HCT116 (cell line): Measurements from ENCODE around the gene SLC8A1. TPM values are rescaled to one million over a fixed set of nuclear protein-coding genes. Genes with fewer than 3 reads are reported as not detected.

Source experiments
- ATAC-seq: fragments of 200-7000 bp; cut with Tn5 transposase; 2 replicates; pipeline ENCODE4 v1.9.1; 2020; ENCODE audit warnings: mild to moderate bottlenecking, moderate library complexity
- BruUV-seq: library from RNA; stranded (reverse); fragments of 400-500 nt; replicated peaks from 2 replicates; lab custom pipeline; 2021; lab: Mats Ljungman, UMichigan
- CTCF ChIA-PET: fragments of 300-600 bp; sonication (Branson Sonifier 250); formaldehyde crosslinking; loops from one replicate; lab custom pipeline; 2021; ENCODE audit warnings: antibody characterized with exemption; lab: Charles Lee
- POLR2A ChIA-PET: fragments of 300-600, 350-600 bp; sonication (Branson Sonifier 250); formaldehyde crosslinking; loops from one replicate; lab custom pipeline; 2021; ENCODE audit warnings: antibody characterized with exemption; lab: Charles Lee
- RAD21 ChIA-PET, 2 experiments: fragments of 300-600 bp; sonication (Branson Sonifier 250); formaldehyde crosslinking; loops; one replicate each; lab custom pipeline; 2023; ENCODE audit warnings: low total read pairs in 2 of 2; ENCODE audit not compliant: uncharacterized antibody in 2 of 2, unreplicated experiment in 2 of 2, low non-redundant PET in 1 of 2; lab: Charles Lee
- DNase-seq: peaks from one replicate; pipeline ENCODE4 v3.0.0-alpha.2; 2010; ENCODE audit warnings: low read depth, low spot score
- H2AFZ ChIP-seq: fragments of 200-600 bp; shearing (Covaris generic), sonication (generic); 2 replicates; pipeline ENCODE4 v1.6.1; 2017; ENCODE audit warnings: low read depth, mixed run types, mixed read lengths, antibody characterized with exemption, low read length; ENCODE audit not compliant: poor library complexity, severe bottlenecking
- H3K27ac ChIP-seq: 2 replicates; pipeline ENCODE4 v1.5.1; 2012; ENCODE audit warnings: low read depth, low read length
- H3K27me3 ChIP-seq: fragments of 200-600 bp; sonication (generic); 2 replicates; pipeline ENCODE4 v1.6.1; 2016; ENCODE audit warnings: mixed run types, low read length, mixed read lengths; ENCODE audit not compliant: insufficient read depth
- H3K36me3 ChIP-seq, 2 experiments: fragments of 200-500 bp in 1 of 2; fragments of 200-600 bp in 1 of 2; sonication (Bioruptor generic) in 1 of 2; sonication (generic) in 1 of 2; 2 replicates each; pipeline versions ENCODE4 v1.5.1 to v1.6.1; 2014 to 2016; ENCODE audit warnings: low read length in 2 of 2, inconsistent platforms in 1 of 2, mixed read lengths in 1 of 2, mixed run types in 1 of 2; ENCODE audit not compliant: insufficient read depth in 2 of 2, control insufficient read depth in 1 of 2
- H3K4me1 ChIP-seq, 2 experiments: fragments of 200-600 bp in 1 of 2; sonication (generic) in 1 of 2; 2 replicates each; pipeline versions ENCODE4 v1.5.1 to v1.6.1; 2012 to 2017; ENCODE audit warnings: low read length in 2 of 2, inconsistent platforms in 1 of 2, mild to moderate bottlenecking in 1 of 2, mixed read lengths in 1 of 2, mixed run types in 1 of 2, moderate library complexity in 1 of 2; ENCODE audit not compliant: insufficient read depth in 2 of 2, control insufficient read depth in 1 of 2
- H3K4me2 ChIP-seq: fragments of 200-600 bp; sonication (generic); 2 replicates; pipeline ENCODE4 v1.6.1; 2017; ENCODE audit warnings: mixed run types, low read length, mixed read lengths
- H3K4me3 ChIP-seq, 2 experiments: fragments of 200-600 bp in 1 of 2; sonication (generic) in 1 of 2; replicated peaks in 1 of 2; 2 replicates each; pipeline ENCODE4 v1.5.1; 2011 to 2016; ENCODE audit warnings: low read length in 2 of 2, control low read depth in 1 of 2, low read depth in 1 of 2, mild to moderate bottlenecking in 1 of 2, mixed read lengths in 1 of 2, mixed run types in 1 of 2
- H3K79me2 ChIP-seq: fragments of 200-600 bp; sonication (generic); 2 replicates; pipeline ENCODE4 v1.6.1; 2017; ENCODE audit warnings: mild to moderate bottlenecking, mixed run types, low read length, moderate library complexity, mixed read lengths; ENCODE audit not compliant: insufficient read depth
- H3K9ac ChIP-seq: fragments of 200-600 bp; sonication (generic); 2 replicates; pipeline ENCODE4 v1.6.1; 2016; ENCODE audit warnings: low read length, mixed read lengths
- H3K9me2 ChIP-seq: fragments of 200-600 bp; sonication (generic), shearing (Covaris generic); 2 replicates; pipeline ENCODE4 v1.6.1; 2017; ENCODE audit warnings: mixed run types, mild to moderate bottlenecking, moderate library complexity; ENCODE audit not compliant: insufficient read depth
- H3K9me3 ChIP-seq, 2 experiments: fragments of 200-500 bp in 1 of 2; fragments of 200-600 bp in 1 of 2; sonication (Bioruptor generic) in 1 of 2; sonication (generic) in 1 of 2; 2 replicates each; pipeline ENCODE4 v1.6.1; 2014 to 2017; ENCODE audit warnings: low read length in 2 of 2, mixed read lengths in 2 of 2, inconsistent platforms in 1 of 2, low read depth in 1 of 2, mild to moderate bottlenecking in 1 of 2, mixed run types in 1 of 2, moderate library complexity in 1 of 2; ENCODE audit not compliant: control insufficient read depth in 1 of 2, insufficient read depth in 1 of 2
- H4K20me1 ChIP-seq: fragments of 200-600 bp; sonication (generic), shearing (Covaris generic); 2 replicates; pipeline ENCODE4 v1.6.1; 2017; ENCODE audit warnings: mixed run types, mild to moderate bottlenecking, moderate library complexity; ENCODE audit not compliant: insufficient read depth
- ATF3 ChIP-seq: IDR thresholded peaks from 2 replicates; pipeline ENCODE4 v1.6.1; 2012
- CBX3 ChIP-seq: IDR thresholded peaks from 2 replicates; pipeline ENCODE4 v1.6.1; 2012; ENCODE audit warnings: low read depth
- EGR1 ChIP-seq: IDR thresholded peaks from 2 replicates; pipeline ENCODE4 v1.6.1; 2012; ENCODE audit warnings: low read depth
- ELF1 ChIP-seq: IDR thresholded peaks from 2 replicates; pipeline ENCODE4 v1.6.1; 2012; ENCODE audit warnings: low read depth, borderline replicate concordance
- EZH2 ChIP-seq: fragments of 200-600 bp; sonication (generic); IDR thresholded peaks from 2 replicates; pipeline ENCODE4 v1.6.1; 2017; ENCODE audit warnings: antibody characterized with exemption, mixed run types
- FOSL1 ChIP-seq: IDR thresholded peaks from 2 replicates; pipeline ENCODE4 v1.6.1; 2012; ENCODE audit warnings: low read depth
- JUND ChIP-seq: IDR thresholded peaks from 2 replicates; pipeline ENCODE4 v1.6.1; 2012
- MAX ChIP-seq: IDR thresholded peaks from 2 replicates; pipeline ENCODE4 v1.6.1; 2012
- POLR2A ChIP-seq: IDR thresholded peaks from 2 replicates; pipeline ENCODE4 v1.7.0; 2011; ENCODE audit warnings: borderline replicate concordance; ENCODE audit not compliant: insufficient read depth, insufficient read length; ENCODE audit errors: extremely low read depth
- REST ChIP-seq: IDR thresholded peaks from 2 replicates; pipeline ENCODE4 v1.6.1; 2012; ENCODE audit warnings: low read depth
- SP1 ChIP-seq: IDR thresholded peaks from 2 replicates; pipeline ENCODE4 v1.6.1; 2012; ENCODE audit warnings: low read depth
- TCF7L2 ChIP-seq: IDR thresholded peaks from 2 replicates; pipeline ENCODE4 v1.7.0; 2011; ENCODE audit warnings: borderline replicate concordance, inconsistent platforms; ENCODE audit not compliant: insufficient read depth, insufficient read length; ENCODE audit errors: extremely low read depth
- YY1 ChIP-seq: IDR thresholded peaks from 2 replicates; pipeline ENCODE4 v1.6.1; 2011; ENCODE audit warnings: low read length, low read depth, moderate library complexity, mild to moderate bottlenecking; ENCODE audit not compliant: insufficient replicate concordance; ENCODE audit errors: extremely low read depth
- ZFX ChIP-seq: fragments of 450-650 bp; IDR thresholded peaks from 2 replicates; pipeline ENCODE4 v1.6.1; 2017
- ZNF274 ChIP-seq: fragments of 200-500 bp; sonication (Bioruptor generic); IDR thresholded peaks from 2 replicates; pipeline ENCODE4 v1.6.1; 2014; ENCODE audit warnings: mild to moderate bottlenecking, low read depth, low read length, inconsistent platforms
- intact Hi-C: fragments of 100-400 bp; cut with micrococcal nuclease; formaldehyde crosslinking; loops from 2 replicates; pipeline ENCODE4 v1.10.0; 2022
- total RNA-seq: library from RNA; stranded (reverse); gene quantifications from one replicate; pipeline ENCODE4 v1.2.1, GENCODE V29; 2021; ENCODE audit not compliant: unreplicated experiment

The SLC8A1 gene
- total RNA-seq, 1 experiment from 2014 or later, result 0.07 TPM

- no peaks in the 10 kb centered on the region for H3K79me2 ChIP-seq
- no peak for TF ChIP-seq ZNF274
- no peak for TF ChIP-seq FOSL1
- no peak for TF ChIP-seq YY1
- TF ChIP-seq JUND, result no peak
- TF ChIP-seq ZFX, result no peak
- TF ChIP-seq TCF7L2, result no peak
- TF ChIP-seq ELF1, result no peak
- no peak for TF ChIP-seq ATF3
- no peak for TF ChIP-seq REST
- TF ChIP-seq EGR1, result no peak
- no peak for TF ChIP-seq MAX
- no peak for TF ChIP-seq EZH2
- no peak for TF ChIP-seq SP1
- no peak for TF ChIP-seq POLR2A
- no peak for TF ChIP-seq CBX3
- no peak for ATAC-seq
- H3K4me2 ChIP-seq, result no peak overlapping the region
- no peaks in the 10 kb centered on the region for H3K27me3 ChIP-seq
- H4K20me1 ChIP-seq, result no peaks in the 10 kb centered on the region
- RAD21 ChIA-PET, result no interaction called here
- H3K9me2 ChIP-seq, result no peaks in the 10 kb centered on the region
- CTCF ChIA-PET, result no interaction called here
- H3K9ac ChIP-seq, result no peak overlapping the region
- no peaks in the 10 kb centered on the region for H3K4me1 ChIP-seq
- DNase-seq, result no peak
- H3K4me3 ChIP-seq, result no peak overlapping the region
- H3K36me3 ChIP-seq, result no peaks in the 10 kb centered on the region
- no TSS peak for BruUV-seq
- intact Hi-C loops, result no loop called here
- POLR2A ChIA-PET, result no interaction called here
- H2AFZ ChIP-seq, result no peak overlapping the region
- no peak overlapping the region for H3K27ac ChIP-seq
- no peaks in the 10 kb centered on the region for H3K9me3 ChIP-seq
Measured at GRCh38 chr2:40220177-40220925, 231.5 kb downstream of the SLC8A1 start.
